Endothelial cell of umbilical vein (primary cell): ENCODE results near the gene ARHGEF38. TPM values are rescaled to one million over a fixed set of nuclear protein-coding genes. Genes with fewer than 3 reads are reported as not detected.

ENCODE experiments used
- BruUV-seq: library from RNA; stranded (reverse); fragments of 400-500 nt; replicated peaks from 2 replicates; lab custom pipeline; 2021; lab: Mats Ljungman, UMichigan
- CTCF ChIA-PET: fragments of 300-600, 350-600 bp; sonication (Branson Sonifier 250); formaldehyde crosslinking; loops from one replicate; lab custom pipeline; 2021; ENCODE audit warnings: antibody characterized with exemption, inconsistent platforms; lab: Charles Lee
- POLR2A ChIA-PET: fragments of 300-600, 350-600 bp; sonication (Branson Sonifier 250); formaldehyde crosslinking; loops from one replicate; lab custom pipeline; 2021; ENCODE audit warnings: antibody characterized with exemption, inconsistent platforms; lab: Charles Lee
- DNase-seq: peaks from one replicate; pipeline ENCODE4 v3.0.0-alpha.2; 2011; ENCODE audit warnings: low read depth, low spot score
- FAIRE-seq: peaks from 2 replicates; lab custom pipeline; 2011; peaks lifted over from hg19 to GRCh38; lab: Jason Lieb, UNC
- H2AFZ ChIP-seq: 2 replicates; pipeline ENCODE4 v1.6.0; 2012; ENCODE audit warnings: low read depth, low read length, control low read depth, inconsistent platforms
- H3K27ac ChIP-seq: 2 replicates; pipeline ENCODE4 v1.5.1; 2011; ENCODE audit warnings: low read depth, mild to moderate bottlenecking, control low read depth, low read length, moderate library complexity; ENCODE audit not compliant: insufficient read depth
- H3K27me3 ChIP-seq, 2 experiments: 2 replicates each; pipeline versions ENCODE4 v1.6.0 to v1.6.1; 2011; ENCODE audit warnings: low read length in 2 of 2, mixed read lengths in 1 of 2; ENCODE audit not compliant: control insufficient read depth in 2 of 2, insufficient read depth in 2 of 2
- H3K36me3 ChIP-seq, 2 experiments: 2 replicates in 1 of 2; 3 replicates in 1 of 2; pipeline ENCODE4 v1.5.1; 2011; ENCODE audit warnings: low read length in 2 of 2, mild to moderate bottlenecking in 1 of 2, moderate library complexity in 1 of 2; ENCODE audit not compliant: control insufficient read depth in 2 of 2, insufficient read depth in 2 of 2; ENCODE audit errors: extremely low read depth in 1 of 2
- H3K4me1 ChIP-seq: 3 replicates; pipeline ENCODE4 v1.5.1; 2011; ENCODE audit warnings: mild to moderate bottlenecking, low read length; ENCODE audit not compliant: control insufficient read depth, insufficient read depth; ENCODE audit errors: extremely low read depth
- H3K4me2 ChIP-seq: 2 replicates; pipeline ENCODE4 v1.6.1; 2011; ENCODE audit warnings: low read length, control low read depth, mixed read lengths; ENCODE audit not compliant: insufficient read depth
- H3K4me3 ChIP-seq, 3 experiments: fragments of 200-600 bp in 1 of 3; sonication (generic), shearing (Covaris generic) in 1 of 3; replicated peaks in 1 of 3; 2 replicates each; pipeline ENCODE4 v1.5.1; 2011 to 2016; ENCODE audit warnings: control low read depth in 3 of 3, low read length in 3 of 3, mild to moderate bottlenecking in 2 of 3, inconsistent platforms in 1 of 3, low read depth in 1 of 3, moderate library complexity in 1 of 3; ENCODE audit not compliant: insufficient read depth in 1 of 3
- H3K79me2 ChIP-seq: 2 replicates; pipeline ENCODE4 v1.6.0; 2012; ENCODE audit warnings: low read length, inconsistent platforms; ENCODE audit not compliant: control insufficient read depth, insufficient read depth
- H3K9ac ChIP-seq: replicated peaks from 2 replicates; pipeline ENCODE3; 2011; ENCODE audit warnings: low read length, control low read depth; ENCODE audit not compliant: insufficient read depth; ENCODE audit errors: extremely low read depth
- H3K9me1 ChIP-seq: replicated peaks from 3 replicates; pipeline ENCODE4 v1.6.0; 2011; ENCODE audit warnings: mild to moderate bottlenecking, low read length; ENCODE audit not compliant: control insufficient read depth, insufficient read depth; ENCODE audit errors: extremely low read depth
- H3K9me3 ChIP-seq: replicated peaks from 2 replicates; pipeline ENCODE4 v1.5.1; 2012; ENCODE audit warnings: low read length, inconsistent platforms; ENCODE audit not compliant: control insufficient read depth, insufficient read depth
- H4K20me1 ChIP-seq: replicated peaks from 2 replicates; pipeline ENCODE3; 2011; ENCODE audit warnings: mild to moderate bottlenecking, low read length; ENCODE audit not compliant: control insufficient read depth, insufficient read depth; ENCODE audit errors: extremely low read depth
- EZH2 ChIP-seq: IDR thresholded peaks from 2 replicates; pipeline ENCODE4 v1.6.1; 2012; ENCODE audit warnings: borderline replicate concordance, low read depth, mild to moderate bottlenecking, moderate library complexity, low read length, inconsistent platforms; ENCODE audit not compliant: severe bottlenecking
- FOS ChIP-seq: IDR thresholded peaks from 2 replicates; pipeline ENCODE4 v1.6.1; 2011; ENCODE audit warnings: mild to moderate bottlenecking, low read length, moderate library complexity, borderline replicate concordance; ENCODE audit not compliant: insufficient read depth
- GATA2 ChIP-seq: IDR thresholded peaks from 2 replicates; pipeline ENCODE4 v1.7.0; 2011; ENCODE audit warnings: low read depth, mild to moderate bottlenecking, moderate library complexity, mixed read lengths, low read length; ENCODE audit not compliant: insufficient read length, insufficient read depth
- JUN ChIP-seq: IDR thresholded peaks from 2 replicates; pipeline ENCODE4 v1.6.1; 2011; ENCODE audit warnings: borderline replicate concordance, low read depth; ENCODE audit not compliant: insufficient read length, insufficient read depth
- MAX ChIP-seq: IDR thresholded peaks from 2 replicates; pipeline ENCODE4 v1.6.1; 2011; ENCODE audit not compliant: insufficient read depth, insufficient read length
- MYC ChIP-seq: IDR thresholded peaks from one replicate; pipeline ENCODE4 v1.6.1; 2011; ENCODE audit warnings: mild to moderate bottlenecking, low read depth, low read length
- POLR2A ChIP-seq: IDR thresholded peaks from 2 replicates; pipeline ENCODE4 v1.6.1; 2012; ENCODE audit warnings: low read depth, mild to moderate bottlenecking, control low read depth, low read length
- POLR2AphosphoS5 ChIP-seq: IDR thresholded peaks from 2 replicates; pipeline ENCODE4 v1.6.1; 2012; ENCODE audit warnings: low read depth, mild to moderate bottlenecking, control low read depth, low read length, moderate library complexity; ENCODE audit not compliant: insufficient read depth
- dilution Hi-C: fragments of 300-500 bp; cut with MboI; formaldehyde crosslinking; loops from one replicate; pipeline ENCODE4 v1.15.0; 2019; ENCODE audit warnings: low sequenced_read_pairs; ENCODE audit not compliant: extremely low pct_ligation_motif_present
- intact Hi-C: fragments of 100-400 bp; cut with micrococcal nuclease; formaldehyde crosslinking; loops from one replicate; pipeline ENCODE4 v1.10.0; 2022
- polyA plus RNA-seq, 4 experiments: library from polyadenylated mRNA; depleted of rRNA in 3 of 4; stranded (reverse) in 3 of 4; unstranded in 1 of 4; fragments of >200 nt; gene quantifications; 2 replicates each; pipeline versions ENCODE4 v1.2.1 to v1.2.3, GENCODE V29; 2011 to 2012; ENCODE audit warnings: missing spikeins in 1 of 4
- total RNA-seq: library from RNA; stranded (reverse); gene quantifications from 2 replicates; pipeline ENCODE4 v1.2.3, GENCODE V29; 2021
- TF ChIP-seq, protein P1 (sequence below), 2 donors: IDR thresholded peaks; 1 replicate in 1 of 2; 2 replicates in 1 of 2; pipeline ENCODE4 v1.5.1; 2011; ENCODE audit warnings: low read length in 2 of 2, mild to moderate bottlenecking in 2 of 2, moderate library complexity in 2 of 2, control low read depth in 1 of 2, inconsistent platforms in 1 of 2, low read depth in 1 of 2; ENCODE audit not compliant: insufficient read depth in 1 of 2; ENCODE audit errors: extremely low read depth in 1 of 2

The ARHGEF38 gene
- total and polyA plus RNA-seq, 2 donors (not counting 3 experiments of a cell fraction or from before 2014, with no cell fraction given), result not detected

- H2AFZ ChIP-seq, result no peak overlapping the region
- intact Hi-C loops (no loop called here), dilution Hi-C loops (no loop called here)
- no peak overlapping the region for H3K9ac ChIP-seq
- H3K27ac ChIP-seq, result no peak overlapping the region
- ChIA-PET POLR2A (no interaction called here), CTCF (no interaction called here)
- no peaks in the 10 kb centered on the region for H3K4me1 ChIP-seq
- H3K4me3 ChIP-seq, result no peak overlapping the region
- no peaks in the 10 kb centered on the region for H3K9me3 ChIP-seq
- no TSS peak for BruUV-seq
- no peaks in the 10 kb centered on the region for H3K79me2 ChIP-seq
- H3K27me3 ChIP-seq, result no peaks in the 10 kb centered on the region
- H3K36me3 ChIP-seq, result no peaks in the 10 kb centered on the region
- no peaks in the 10 kb centered on the region for H4K20me1 ChIP-seq
- H3K4me2 ChIP-seq, result no peak overlapping the region
- TF ChIP-seq GATA2 (no peak), MYC (no peak), JUN (no peak), FOS (no peak), POLR2A (no peak), POLR2AphosphoS5 (no peak), MAX (no peak), EZH2 (no peak)
- TF ChIP-seq, protein P1, sequence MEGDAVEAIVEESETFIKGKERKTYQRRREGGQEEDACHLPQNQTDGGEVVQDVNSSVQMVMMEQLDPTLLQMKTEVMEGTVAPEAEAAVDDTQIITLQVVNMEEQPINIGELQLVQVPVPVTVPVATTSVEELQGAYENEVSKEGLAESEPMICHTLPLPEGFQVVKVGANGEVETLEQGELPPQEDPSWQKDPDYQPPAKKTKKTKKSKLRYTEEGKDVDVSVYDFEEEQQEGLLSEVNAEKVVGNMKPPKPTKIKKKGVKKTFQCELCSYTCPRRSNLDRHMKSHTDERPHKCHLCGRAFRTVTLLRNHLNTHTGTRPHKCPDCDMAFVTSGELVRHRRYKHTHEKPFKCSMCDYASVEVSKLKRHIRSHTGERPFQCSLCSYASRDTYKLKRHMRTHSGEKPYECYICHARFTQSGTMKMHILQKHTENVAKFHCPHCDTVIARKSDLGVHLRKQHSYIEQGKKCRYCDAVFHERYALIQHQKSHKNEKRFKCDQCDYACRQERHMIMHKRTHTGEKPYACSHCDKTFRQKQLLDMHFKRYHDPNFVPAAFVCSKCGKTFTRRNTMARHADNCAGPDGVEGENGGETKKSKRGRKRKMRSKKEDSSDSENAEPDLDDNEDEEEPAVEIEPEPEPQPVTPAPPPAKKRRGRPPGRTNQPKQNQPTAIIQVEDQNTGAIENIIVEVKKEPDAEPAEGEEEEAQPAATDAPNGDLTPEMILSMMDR (IDR thresholded peaks at IDR 0.05; ENCODE audit: extremely low read depth in 1 of 2, insufficient read depth in 1 of 2, low read depth in 1 of 2, low read length in 2 of 2), result no peak
- DNase-seq, result no peak
- no peak for FAIRE-seq
- no peaks in the 10 kb centered on the region for H3K9me1 ChIP-seq
These were observed 16.2 kb downstream of the ARHGEF38 start for GRCh38 chr4:105568584-105568983.
